Activated CD4-positive, alpha-beta memory T cell treated with anti-CD3 and anti-CD28 coated beads, Interleukin-2, amount 10 ng/mL, durations not matched to agents 7 days and 5 days (primary cell): ENCODE results near the gene TSHZ2. TPM values are rescaled to one million over a fixed set of nuclear protein-coding genes. Genes with fewer than 3 reads are reported as not detected.

ENCODE experiments used
- CTCF ChIA-PET: fragments of 350-600 bp; sonication (Branson Sonifier 250); formaldehyde crosslinking; loops from one replicate; lab custom pipeline; 2021; ENCODE audit warnings: antibody characterized with exemption, inconsistent platforms; lab: Charles Lee
- POLR2A ChIA-PET: fragments of 350-600 bp; sonication (Branson Sonifier 250); formaldehyde crosslinking; loops from one replicate; lab custom pipeline; 2021; ENCODE audit warnings: antibody characterized with exemption; lab: Charles Lee
- DNase-seq: peaks from one replicate; pipeline ENCODE4 v3.0.0-alpha.2; 2020
- H3K27ac Mint-ChIP-seq: one replicate; pipeline ENCODE4 v1.8.0; 2021; ENCODE audit warnings: mild to moderate bottlenecking, mixed read lengths
- H3K27me3 Mint-ChIP-seq: one replicate; pipeline ENCODE4 v1.8.0; 2021; ENCODE audit warnings: mixed read lengths
- H3K36me3 Mint-ChIP-seq: one replicate; pipeline ENCODE4 v1.8.0; 2021; ENCODE audit warnings: low read depth, mixed read lengths
- H3K4me1 Mint-ChIP-seq: one replicate; pipeline ENCODE4 v1.8.0; 2021; ENCODE audit warnings: mixed read lengths
- H3K4me3 Mint-ChIP-seq: one replicate; pipeline ENCODE4 v1.8.0; 2021; ENCODE audit warnings: mild to moderate bottlenecking, mixed read lengths
- H3K9me3 Mint-ChIP-seq: one replicate; pipeline ENCODE4 v1.8.0; 2021; ENCODE audit warnings: mixed read lengths
- total RNA-seq, 2 experiments: library from RNA; stranded (reverse); gene quantifications; one replicate each; pipeline ENCODE4 v1.2.3, GENCODE V29; 2021

The TSHZ2 gene
- total RNA-seq, 2 experiments from 2014 or later = 5.4 to 7.1 TPM

DNA sequence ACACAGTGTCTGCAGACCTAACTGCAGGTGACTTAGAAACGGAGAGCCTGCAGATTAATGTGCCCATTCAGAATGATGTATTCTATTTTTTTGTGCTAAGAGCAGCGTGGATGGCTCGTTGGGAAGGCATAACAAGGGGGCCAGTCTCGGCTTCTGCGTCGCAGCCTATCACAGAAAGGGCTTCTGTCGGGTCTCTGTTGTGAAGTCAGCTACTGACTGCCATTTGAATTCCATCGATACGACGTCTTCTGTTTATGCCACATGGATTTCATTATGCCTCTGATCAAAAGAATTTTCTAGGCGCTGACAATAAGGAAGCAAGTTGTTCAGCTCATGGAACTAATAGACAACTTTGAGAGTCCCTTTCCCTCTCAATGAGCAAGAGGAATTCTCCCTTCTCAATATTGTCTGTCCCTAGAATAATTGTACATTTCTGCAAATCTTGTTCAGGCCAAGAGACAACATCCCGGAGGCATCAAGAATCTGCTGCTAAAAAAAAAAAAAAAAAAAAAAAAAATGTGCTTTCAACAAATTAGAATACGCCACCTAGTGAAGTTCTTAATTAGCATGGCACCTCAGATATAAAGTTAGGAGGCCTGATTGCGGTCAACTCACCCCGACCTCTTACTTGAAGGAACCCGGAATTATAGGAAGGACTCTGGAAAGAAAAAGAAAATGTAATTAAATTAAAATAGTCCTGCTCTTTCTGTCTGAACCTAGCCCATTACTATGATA, 223.9 kb downstream of the TSHZ2 start:
- Mint-ChIP-seq H3K36me3 (no peaks in the 10 kb centered on the region), H3K9me3 (no peaks in the 10 kb centered on the region), H3K4me3 (no peak overlapping the region), H3K27ac (no peak overlapping the region), H3K27me3 (no peaks in the 10 kb centered on the region), H3K4me1 (no peaks in the 10 kb centered on the region)
- POLR2A ChIA-PET = no interaction called here
- CTCF ChIA-PET = interaction anchor here (0.7 kb wide), 1 partner anchor 9 kb away, joined by 3 read pairs; no protein-coding TSS in a partner anchor
- no peak for DNase-seq

- ChIA-PET POLR2A (no interaction called here), CTCF (interaction anchor here (2.5 kb wide), 1 partner anchor 15 kb away, joined by 10 read pairs; no protein-coding TSS in a partner anchor)
- Mint-ChIP-seq H3K27ac (no peak overlapping the region), H3K4me3 (no peak overlapping the region), H3K4me1 (peaks cover 3% of the 10 kb centered on the region), H3K9me3 (no peaks in the 10 kb centered on the region), H3K27me3 (peaks cover 2% of the 10 kb centered on the region), H3K36me3 (no peaks in the 10 kb centered on the region)
- no peak for DNase-seq
These were observed 229.4 kb downstream of the TSHZ2 start for GRCh38 chr20:53201588-53201987.

DNA sequence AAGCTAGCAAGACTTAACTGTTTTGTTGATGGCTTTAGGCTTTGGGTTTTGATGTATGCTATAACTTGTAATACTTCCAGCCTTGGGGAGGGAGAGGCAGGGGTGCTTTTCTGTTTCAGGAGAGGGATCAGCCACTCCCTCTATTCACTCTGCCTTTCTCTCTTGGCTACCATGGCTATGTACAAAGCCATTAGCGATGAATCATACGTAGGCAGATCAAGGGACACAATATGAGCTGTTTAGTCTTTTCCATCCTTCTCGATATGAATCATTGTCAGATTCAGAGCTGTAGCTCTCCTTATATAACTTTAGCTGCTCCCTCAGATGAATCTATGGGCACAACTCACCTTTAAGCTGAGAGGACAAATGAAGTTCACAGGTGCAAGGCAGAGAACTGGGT, 230.6 kb downstream of the TSHZ2 start:
- Mint-ChIP-seq H3K9me3 (no peaks in the 10 kb centered on the region), H3K27ac (no peak overlapping the region), H3K4me3 (no peak overlapping the region), H3K4me1 (peaks cover 7% of the 10 kb centered on the region), H3K36me3 (no peaks in the 10 kb centered on the region), H3K27me3 (peaks cover 2% of the 10 kb centered on the region)
- CTCF ChIA-PET = interaction anchor here (1.4 to 2.5 kb wide), 2 partner anchors 13 to 345 kb away, joined by 5 to 10 read pairs; no protein-coding TSS in a partner anchor
- POLR2A ChIA-PET = no interaction called here
- no peak for DNase-seq

DNA sequence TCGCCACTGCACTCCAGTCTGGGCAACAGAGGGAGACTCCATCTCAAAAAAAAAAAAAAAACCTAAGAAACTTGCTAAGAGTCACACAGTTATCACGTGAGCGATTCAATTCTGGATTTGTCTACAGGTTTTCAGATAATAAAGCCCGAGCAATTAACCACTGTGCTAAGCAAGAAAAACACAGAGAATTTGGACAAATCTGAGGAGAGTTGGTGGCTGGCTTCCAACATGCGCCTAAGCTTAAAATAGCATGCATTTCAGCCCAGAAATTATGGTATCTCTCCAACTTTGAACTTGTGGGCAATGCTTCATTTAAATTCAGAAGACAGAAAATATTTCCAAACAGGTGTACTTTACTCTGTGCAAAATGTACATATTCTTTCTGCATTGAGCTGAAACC, 232.9 kb downstream of the TSHZ2 start:
- DNase-seq = no peak
- Mint-ChIP-seq H3K4me1 (peaks cover 19% of the 10 kb centered on the region), H3K9me3 (no peaks in the 10 kb centered on the region), H3K27me3 (peaks cover 5% of the 10 kb centered on the region), H3K27ac (no peak overlapping the region), H3K36me3 (no peaks in the 10 kb centered on the region), H3K4me3 (no peak overlapping the region)
- CTCF ChIA-PET = interaction anchor here (0.6 kb wide), 1 partner anchor 9 kb away, joined by 3 read pairs; no protein-coding TSS in a partner anchor
- POLR2A ChIA-PET = no interaction called here

DNA sequence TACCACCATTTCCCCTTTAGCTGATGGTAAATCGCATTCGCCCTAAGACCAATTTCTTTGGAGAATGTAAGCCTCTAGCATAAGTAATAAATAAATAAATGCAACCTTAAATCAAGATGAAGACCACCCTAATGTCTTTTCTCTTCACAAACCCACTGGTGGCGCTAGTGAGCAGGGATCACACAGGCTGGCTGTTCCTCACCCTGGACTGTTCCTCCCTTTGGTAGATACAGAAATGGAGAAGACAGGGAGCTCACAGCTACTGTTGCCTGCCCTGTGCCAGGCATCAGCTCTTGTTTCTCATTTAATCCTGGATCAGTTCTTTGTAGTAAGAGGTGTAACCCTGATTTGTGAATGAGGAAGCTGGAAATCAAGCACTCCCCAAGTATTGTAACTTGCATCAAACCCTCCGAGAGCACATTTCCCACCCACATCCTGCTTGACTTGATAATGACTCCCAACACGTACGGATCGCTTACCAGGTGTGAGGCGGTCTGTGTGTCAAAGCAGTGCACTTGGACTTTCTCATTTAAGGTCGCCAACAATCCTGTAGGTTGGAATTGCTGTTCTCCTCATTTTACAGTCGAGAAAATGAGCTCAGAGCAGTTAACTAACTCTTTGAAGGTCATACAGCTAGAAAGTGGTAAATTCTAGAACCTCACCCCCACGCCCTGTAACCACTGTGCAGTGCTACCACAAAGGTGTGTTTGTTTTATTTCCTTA, 236.1 kb downstream of the TSHZ2 start:
- Mint-ChIP-seq H3K27me3 (peaks cover 3% of the 10 kb centered on the region), H3K36me3 (no peaks in the 10 kb centered on the region), H3K27ac (peak overlapping the region; percentile 44), H3K4me1 (peaks cover 16% of the 10 kb centered on the region), H3K9me3 (no peaks in the 10 kb centered on the region), H3K4me3 (peak overlapping the region; percentile 29)
- POLR2A ChIA-PET = interaction anchor here (0.6 to 1.0 kb wide), 3 partner anchors 62 to 799 kb away, joined by 3 read pairs; no protein-coding TSS in a partner anchor
- CTCF ChIA-PET = interaction anchor here (0.7 to 1.6 kb wide), 11 partner anchors 8 to 896 kb away, joined by 3 to 11 read pairs (median 4); no protein-coding TSS in a partner anchor
- DNase-seq = peak; percentile 31

DNA sequence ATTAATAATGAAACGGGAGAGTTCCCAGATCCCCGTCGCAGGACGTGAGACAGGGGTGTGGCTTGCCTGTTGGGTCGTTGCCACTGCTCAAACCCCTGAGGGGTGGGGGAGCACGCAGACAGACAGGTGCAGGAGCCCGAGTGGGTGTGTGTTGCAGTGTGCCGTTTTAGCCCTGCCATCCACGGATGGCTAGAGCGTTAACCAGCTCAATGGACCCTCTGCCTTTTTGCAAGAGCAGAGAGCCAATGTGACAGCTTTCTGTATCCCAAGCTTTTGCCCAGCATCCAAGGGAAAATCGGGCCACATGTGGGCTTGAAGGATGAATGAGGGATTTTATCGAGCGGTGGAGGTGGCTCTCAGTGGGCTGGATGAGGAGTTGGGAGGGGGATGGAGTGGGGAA, 237.9 kb downstream of the TSHZ2 start:
- H3K4me1 Mint-ChIP-seq = peaks cover 26% of the 10 kb centered on the region
- DNase-seq = no peak
- peaks cover 3% of the 10 kb centered on the region for H3K27me3 Mint-ChIP-seq
- no peak overlapping the region for H3K27ac Mint-ChIP-seq
- ChIA-PET CTCF (no interaction called here), POLR2A (no interaction called here)
- no peaks in the 10 kb centered on the region for H3K36me3 Mint-ChIP-seq
- no peak overlapping the region for H3K4me3 Mint-ChIP-seq
- no peaks in the 10 kb centered on the region for H3K9me3 Mint-ChIP-seq

GRCh38 chr20:53210931-53211330, 238.8 kb downstream of the TSHZ2 start:
- ChIA-PET POLR2A (no interaction called here), CTCF (interaction anchor here (0.5 kb wide), 1 partner anchor 192 kb away, joined by 4 read pairs; no protein-coding TSS in a partner anchor)
- H3K9me3 Mint-ChIP-seq = no peaks in the 10 kb centered on the region
- peaks cover 3% of the 10 kb centered on the region for H3K27me3 Mint-ChIP-seq
- peaks cover 2% of the 10 kb centered on the region for H3K36me3 Mint-ChIP-seq
- no peak for DNase-seq
- no peak overlapping the region for H3K27ac Mint-ChIP-seq
- no peak overlapping the region for H3K4me3 Mint-ChIP-seq
- H3K4me1 Mint-ChIP-seq = peaks cover 31% of the 10 kb centered on the region

DNA sequence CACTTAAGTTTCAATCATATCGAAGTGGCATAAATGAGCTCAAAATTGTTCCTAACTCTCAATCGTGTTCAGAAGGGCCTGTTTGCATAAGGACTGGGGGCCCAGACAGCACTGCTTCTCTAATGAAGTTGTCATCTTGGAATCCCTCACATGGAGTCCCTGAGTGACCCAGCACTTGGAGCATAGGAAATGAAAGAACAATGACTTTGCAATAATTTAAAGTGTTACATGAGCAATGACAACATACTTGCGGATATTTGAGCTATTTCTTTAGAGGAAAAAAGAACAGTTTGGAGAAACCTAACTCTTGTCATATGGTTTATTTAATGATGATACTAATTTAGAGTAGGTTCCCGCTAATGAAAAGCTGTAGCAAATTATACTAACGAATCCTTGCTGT, 239.9 kb downstream of the TSHZ2 start:
- ChIA-PET POLR2A (no interaction called here), CTCF (no interaction called here)
- Mint-ChIP-seq H3K27ac (no peak overlapping the region), H3K36me3 (peaks cover 2% of the 10 kb centered on the region), H3K9me3 (no peaks in the 10 kb centered on the region), H3K27me3 (peaks cover 3% of the 10 kb centered on the region), H3K4me1 (peaks cover 40% of the 10 kb centered on the region), H3K4me3 (no peak overlapping the region)
- DNase-seq = no peak

DNA sequence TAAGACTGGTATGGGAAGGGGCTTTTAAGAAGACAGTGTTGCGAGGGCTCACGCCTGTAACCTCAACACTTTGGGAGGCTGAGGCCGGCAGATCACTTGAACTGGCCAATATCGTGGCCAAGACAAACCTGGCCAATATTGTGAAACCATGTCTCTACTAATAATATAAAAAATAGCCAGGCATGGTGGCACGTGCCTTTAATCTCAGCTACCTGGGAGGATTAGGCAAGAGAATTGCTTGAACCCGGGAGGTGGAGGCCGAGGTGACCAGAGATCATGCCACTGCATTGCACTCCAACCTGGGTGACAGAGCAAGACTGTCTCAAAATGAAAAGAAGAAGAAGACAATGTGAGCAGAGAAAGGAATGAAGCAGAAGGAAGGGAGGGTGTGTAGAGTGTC, 242.2 kb downstream of the TSHZ2 start:
- Mint-ChIP-seq H3K4me3 (no peak overlapping the region), H3K36me3 (peaks cover 2% of the 10 kb centered on the region), H3K4me1 (peaks cover 27% of the 10 kb centered on the region), H3K9me3 (no peaks in the 10 kb centered on the region), H3K27ac (peak overlapping the region; percentile 79), H3K27me3 (peaks cover 3% of the 10 kb centered on the region)
- CTCF ChIA-PET = no interaction called here
- no peak for DNase-seq
- POLR2A ChIA-PET = interaction anchor here (1.9 kb wide), 1 partner anchor 213 kb away, joined by 6 read pairs; no protein-coding TSS in a partner anchor

GRCh38 chr20:53215166-53215565, 243.0 kb downstream of the TSHZ2 start:
- Mint-ChIP-seq H3K9me3 (no peaks in the 10 kb centered on the region), H3K4me3 (peak overlapping the region; percentile 15), H3K27me3 (no peaks in the 10 kb centered on the region), H3K36me3 (peaks cover 2% of the 10 kb centered on the region), H3K27ac (peak overlapping the region; percentile 79), H3K4me1 (peaks cover 27% of the 10 kb centered on the region)
- ChIA-PET CTCF (interaction anchor here (1.3 to 4.7 kb wide), 4 partner anchors 13 to 903 kb away, joined by 4 to 23 read pairs (median 8); no protein-coding TSS in a partner anchor), POLR2A (interaction anchor here (1.4 to 1.9 kb wide), 2 partner anchors 214 to 909 kb away, joined by 3 to 6 read pairs; no protein-coding TSS in a partner anchor)
- peak; percentile 30 for DNase-seq

DNA sequence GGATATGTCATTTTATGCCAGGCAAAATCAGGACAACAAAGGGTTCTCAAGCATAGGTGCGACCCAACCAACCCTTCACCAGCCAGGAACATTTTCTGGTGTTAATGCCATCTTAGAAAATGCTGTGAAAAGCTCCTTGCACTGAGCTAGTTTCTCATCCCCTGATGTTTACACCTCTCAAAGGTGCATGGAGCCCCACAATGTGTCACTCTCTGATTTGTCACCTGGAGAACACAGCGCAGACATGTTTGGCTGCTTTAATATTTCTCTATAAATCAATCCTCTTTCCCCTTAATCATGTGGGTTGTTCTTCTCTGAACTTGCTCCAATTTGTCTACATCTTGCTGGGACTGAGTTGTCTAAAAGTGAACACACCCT, 244.3 kb downstream of the TSHZ2 start:
- peaks cover 2% of the 10 kb centered on the region for H3K36me3 Mint-ChIP-seq
- ChIA-PET POLR2A (interaction anchor here (1.0 to 1.6 kb wide), 5 partner anchors 60 to 806 kb away, joined by 3 read pairs; no protein-coding TSS in a partner anchor), CTCF (interaction anchor here (0.9 to 4.7 kb wide), 10 partner anchors 8 to 904 kb away, joined by 3 to 23 read pairs (median 4); no protein-coding TSS in a partner anchor)
- no peaks in the 10 kb centered on the region for H3K27me3 Mint-ChIP-seq
- no peak overlapping the region for H3K4me3 Mint-ChIP-seq
- peaks cover 32% of the 10 kb centered on the region for H3K4me1 Mint-ChIP-seq
- peaks cover 4% of the 10 kb centered on the region for H3K9me3 Mint-ChIP-seq
- H3K27ac Mint-ChIP-seq = no peak overlapping the region
- DNase-seq = no peak

GRCh38 chr20:53216856-53217576, 244.9 kb downstream of the TSHZ2 start:
- H3K4me1 Mint-ChIP-seq = peaks cover 32% of the 10 kb centered on the region
- H3K36me3 Mint-ChIP-seq = peaks cover 2% of the 10 kb centered on the region
- no peaks in the 10 kb centered on the region for H3K27me3 Mint-ChIP-seq
- H3K27ac Mint-ChIP-seq = no peak overlapping the region
- DNase-seq = peak; percentile 78
- H3K4me3 Mint-ChIP-seq = peak overlapping the region; percentile 30
- ChIA-PET POLR2A (interaction anchor here (1.0 to 1.6 kb wide), 4 partner anchors 60 to 807 kb away, joined by 3 read pairs; no protein-coding TSS in a partner anchor), CTCF (interaction anchor here (1.1 to 4.7 kb wide), 8 partner anchors 8 to 905 kb away, joined by 3 to 23 read pairs (median 5); no protein-coding TSS in a partner anchor)
- peaks cover 4% of the 10 kb centered on the region for H3K9me3 Mint-ChIP-seq
